ENCODE results near the gene SMIM45.
A peak's percentile ranks its signal among the peaks of the same experiment; 100 is the strongest.

Gene SMIM45

DNA sequence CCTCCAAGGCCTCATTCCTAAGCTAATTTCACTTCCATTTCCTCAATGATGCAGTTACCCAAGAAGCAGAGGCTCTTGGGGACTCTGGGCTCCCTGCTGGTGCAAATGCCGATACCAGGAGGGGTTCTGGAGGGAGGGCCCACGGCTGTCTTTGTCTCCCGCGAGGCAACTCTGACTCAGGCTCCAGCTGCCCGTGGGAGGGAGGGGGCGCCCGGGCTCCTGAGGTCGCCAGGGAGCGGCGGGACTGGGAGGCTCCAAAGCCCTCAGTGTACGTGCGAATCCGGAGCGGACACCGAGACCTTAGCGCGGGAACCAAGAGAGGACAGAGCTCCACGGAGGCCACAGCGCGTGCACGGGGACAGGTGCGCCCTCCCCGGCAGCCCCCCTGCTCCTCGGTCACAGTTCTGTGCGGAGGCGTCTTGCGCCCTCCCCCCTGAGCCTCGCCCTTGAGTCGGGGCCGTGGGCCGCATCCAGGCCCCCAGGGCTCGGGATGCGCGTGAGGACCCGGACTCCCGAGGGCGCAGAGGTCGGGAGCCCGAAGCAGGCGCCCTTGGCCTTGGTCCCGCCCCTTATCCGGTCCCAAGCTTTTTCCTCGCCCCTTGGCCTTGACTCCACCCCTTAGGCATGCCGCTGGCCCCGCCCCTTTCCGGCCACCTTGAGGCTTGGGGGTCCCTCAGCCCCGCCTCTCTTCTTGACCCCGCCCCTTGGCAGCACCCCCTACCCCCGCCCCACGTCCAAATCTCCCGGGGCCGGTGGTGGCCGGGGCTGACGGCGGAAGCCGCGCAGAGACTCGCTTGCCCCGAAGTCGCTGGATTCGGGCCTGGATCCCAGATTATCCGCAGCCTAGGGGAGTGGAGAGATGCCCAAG is 32.4 kb upstream of the SMIM45 start (continued):
- TF ChIP-seq MYBL2 (CRISPR knock-in tag; IDR thresholded peaks at IDR 0.05) (0 out of 2 replicates have a peak, but pooled peaks have one; percentile 61), SP1 (CRISPR knock-in tag; conservative IDR thresholded peaks at IDR 0.05) (peak; percentile 72), KAT7 (CRISPR knock-in tag; IDR thresholded peaks at IDR 0.05; ENCODE audit: borderline replicate concordance) (no peak), ZNF219 (CRISPR knock-in tag; IDR thresholded peaks at IDR 0.05; ENCODE audit: borderline replicate concordance) (no peak), FOXJ3 (CRISPR knock-in tag; IDR thresholded peaks at IDR 0.05; ENCODE audit: borderline replicate concordance) (no peak), ZNF232 (CRISPR knock-in tag; IDR thresholded peaks at IDR 0.05) (0 out of 2 replicates have a peak, but pooled peaks have one; percentile 21), PRDM15 (CRISPR knock-in tag; IDR thresholded peaks at IDR 0.05) (0 out of 2 replicates have a peak, but pooled peaks have one; percentile 28), ZBTB21 (CRISPR knock-in tag; IDR thresholded peaks at IDR 0.05; ENCODE audit: borderline replicate concordance) (no peak), E2F5 (CRISPR knock-in tag; IDR thresholded peaks at IDR 0.05) (no peak; the same call in 1 of the 2 replicates), E2F1 (CRISPR knock-in tag; IDR thresholded peaks at IDR 0.05) (no peak), CBFB (CRISPR knock-in tag; IDR thresholded peaks at IDR 0.05; ENCODE audit: low read depth) (peak; percentile 68; the same call in 1 of the 2 replicates), ESRRA (CRISPR knock-in tag; IDR thresholded peaks at IDR 0.05; ENCODE audit: borderline replicate concordance) (0 out of 2 replicates have a peak, but pooled peaks have one; percentile 49), NFE2L1 (CRISPR knock-in tag; IDR thresholded peaks at IDR 0.05) (no peak), ETV6 (CRISPR knock-in tag; IDR thresholded peaks at IDR 0.05) (no peak)
- TF ChIP-seq, protein P1, sequence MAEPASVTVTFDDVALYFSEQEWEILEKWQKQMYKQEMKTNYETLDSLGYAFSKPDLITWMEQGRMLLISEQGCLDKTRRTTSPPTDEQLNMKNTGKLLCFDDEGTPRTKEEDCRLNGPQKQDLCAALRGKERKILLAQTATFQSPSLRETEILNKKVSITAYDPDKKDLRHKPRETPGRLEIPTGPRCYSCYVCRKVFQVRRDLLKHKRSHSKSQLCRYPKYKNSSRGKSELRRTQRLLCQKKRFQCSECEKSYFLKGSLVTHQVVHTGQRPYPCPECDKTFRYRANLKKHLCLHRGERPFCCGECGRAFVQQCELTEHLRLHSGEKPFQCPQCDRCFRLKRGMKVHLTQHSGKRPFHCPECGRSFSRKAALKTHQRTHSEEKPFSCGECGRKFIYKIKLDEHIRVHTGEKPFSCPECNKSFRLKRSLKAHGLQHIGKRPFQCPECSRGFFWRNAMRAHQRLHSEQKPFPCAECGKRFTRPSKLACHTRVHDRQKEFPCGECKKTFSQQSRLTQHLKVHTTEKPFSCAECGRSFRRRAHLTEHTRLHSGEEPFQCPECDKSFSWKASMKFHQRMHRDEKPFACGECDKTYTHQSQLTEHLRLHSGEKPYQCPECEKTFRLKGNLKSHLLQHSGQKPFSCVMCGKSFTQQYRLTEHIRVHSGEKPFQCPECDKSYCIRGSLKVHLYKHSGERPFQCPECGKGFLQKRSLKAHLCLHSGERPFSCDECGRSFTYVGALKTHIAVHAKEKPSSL (CRISPR knock-in tag; conservative IDR thresholded peaks at IDR 0.05), result no peak

GRCh38 chr22:41920271-41920976 is 31.5 kb upstream of the SMIM45 start:
- TF ChIP-seq CREB1 (CRISPR knock-in tag; IDR thresholded peaks at IDR 0.05), result no peak
- TF ChIP-seq TEAD1 (CRISPR knock-in tag; IDR thresholded peaks at IDR 0.05), result 0 out of 2 replicates have a peak, but pooled peaks have one; percentile 13
- TF ChIP-seq, protein P2, sequence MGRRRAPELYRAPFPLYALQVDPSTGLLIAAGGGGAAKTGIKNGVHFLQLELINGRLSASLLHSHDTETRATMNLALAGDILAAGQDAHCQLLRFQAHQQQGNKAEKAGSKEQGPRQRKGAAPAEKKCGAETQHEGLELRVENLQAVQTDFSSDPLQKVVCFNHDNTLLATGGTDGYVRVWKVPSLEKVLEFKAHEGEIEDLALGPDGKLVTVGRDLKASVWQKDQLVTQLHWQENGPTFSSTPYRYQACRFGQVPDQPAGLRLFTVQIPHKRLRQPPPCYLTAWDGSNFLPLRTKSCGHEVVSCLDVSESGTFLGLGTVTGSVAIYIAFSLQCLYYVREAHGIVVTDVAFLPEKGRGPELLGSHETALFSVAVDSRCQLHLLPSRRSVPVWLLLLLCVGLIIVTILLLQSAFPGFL (CRISPR knock-in tag; IDR thresholded peaks at IDR 0.05; ENCODE audit: borderline replicate concordance), result no peak
- TF ChIP-seq, protein P3, sequence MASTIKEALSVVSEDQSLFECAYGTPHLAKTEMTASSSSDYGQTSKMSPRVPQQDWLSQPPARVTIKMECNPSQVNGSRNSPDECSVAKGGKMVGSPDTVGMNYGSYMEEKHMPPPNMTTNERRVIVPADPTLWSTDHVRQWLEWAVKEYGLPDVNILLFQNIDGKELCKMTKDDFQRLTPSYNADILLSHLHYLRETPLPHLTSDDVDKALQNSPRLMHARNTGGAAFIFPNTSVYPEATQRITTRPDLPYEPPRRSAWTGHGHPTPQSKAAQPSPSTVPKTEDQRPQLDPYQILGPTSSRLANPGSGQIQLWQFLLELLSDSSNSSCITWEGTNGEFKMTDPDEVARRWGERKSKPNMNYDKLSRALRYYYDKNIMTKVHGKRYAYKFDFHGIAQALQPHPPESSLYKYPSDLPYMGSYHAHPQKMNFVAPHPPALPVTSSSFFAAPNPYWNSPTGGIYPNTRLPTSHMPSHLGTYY (CRISPR knock-in tag; IDR thresholded peaks at IDR 0.05), result no peak
- no peak for TF ChIP-seq JAZF1 (CRISPR knock-in tag; IDR thresholded peaks at IDR 0.05)
- Mint-ChIP-seq H3K4me3 (peak overlapping the region; percentile 70), H3K4me1 (peaks cover 29% of the 10 kb centered on the region), H3K27me3 (ENCODE audit: low read depth) (peaks cover 92% of the 10 kb centered on the region), H3K27ac (no peak overlapping the region), H3K9me3 (no peaks in the 10 kb centered on the region), H3K36me3 (no peaks in the 10 kb centered on the region)
- ATAC-seq (no peak; the same call in 1 of the 2 replicates), DNase-seq (ENCODE audit: low spot score) (no peak)
- CTCF ChIA-PET, result interaction anchor here (0.5 to 2.7 kb wide), 12 partner anchors 8 to 448 kb away, joined by 3 to 18 read pairs (median 4); no protein-coding TSS in a partner anchor
- POLR2A ChIA-PET, result interaction anchor here (0.5 to 1.8 kb wide), 2 partner anchors 120 to 182 kb away, joined by 3 to 6 read pairs; partner anchors contain the start of gene CCDC134
